Karpas-422 (cell line): ENCODE data around the gene IL1RAPL2. TPM values are rescaled to one million over a fixed set of nuclear protein-coding genes. Genes with fewer than 3 reads are reported as not detected.

ENCODE experiments used
- DNase-seq: peaks from one replicate; pipeline ENCODE4 v3.0.0-alpha.2; 2015
- H2AFZ ChIP-seq: fragments of 200-600 bp; sonication (generic); 2 replicates; pipeline ENCODE4 v1.6.1; 2014; ENCODE audit warnings: antibody characterized with exemption, low read length, mixed read lengths
- H3K27ac ChIP-seq: fragments of 200-600 bp; sonication (generic); 2 replicates; pipeline ENCODE4 v1.5.1; 2014; ENCODE audit warnings: mild to moderate bottlenecking, low read length, moderate library complexity
- H3K27me3 ChIP-seq: fragments of 200-600 bp; sonication (generic); 2 replicates; pipeline ENCODE4 v1.6.1; 2014; ENCODE audit warnings: low read length, mixed read lengths
- H3K36me3 ChIP-seq: fragments of 200-600 bp; sonication (generic); 2 replicates; pipeline ENCODE4 v1.6.1; 2014; ENCODE audit warnings: low read length, mixed read lengths; ENCODE audit not compliant: insufficient read depth
- H3K4me1 ChIP-seq: fragments of 200-600 bp; sonication (generic); 2 replicates; pipeline ENCODE4 v1.6.1; 2014; ENCODE audit warnings: mild to moderate bottlenecking, low read length, mixed read lengths
- H3K4me2 ChIP-seq: fragments of 200-600 bp; sonication (generic); 2 replicates; pipeline ENCODE4 v1.6.1; 2014; ENCODE audit warnings: low read length, low read depth, mild to moderate bottlenecking; ENCODE audit not compliant: poor library complexity, severe bottlenecking
- H3K4me3 ChIP-seq: fragments of 200-600 bp; sonication (generic); 2 replicates; pipeline ENCODE4 v1.5.1; 2014; ENCODE audit warnings: mild to moderate bottlenecking, antibody characterized with exemption, low read length, mixed read lengths
- H3K79me2 ChIP-seq: fragments of 200-600 bp; sonication (generic); 2 replicates; pipeline ENCODE4 v1.6.1; 2014; ENCODE audit warnings: mild to moderate bottlenecking, low read length, mixed read lengths
- H3K9ac ChIP-seq: fragments of 200-600 bp; sonication (generic); 2 replicates; pipeline ENCODE4 v1.6.0; 2014; ENCODE audit warnings: low read length
- H3K9me2 ChIP-seq: fragments of 200-600 bp; sonication (generic), shearing (Covaris generic); replicated peaks from 2 replicates; pipeline ENCODE4 v1.6.0; 2014; ENCODE audit warnings: mild to moderate bottlenecking, low read length, moderate library complexity; ENCODE audit not compliant: insufficient read depth
- H3K9me3 ChIP-seq: fragments of 300-700, 200-600 bp; sonication (generic); 2 replicates; pipeline ENCODE4 v1.6.1; 2014; ENCODE audit warnings: low read length, mixed read lengths
- H4K20me1 ChIP-seq: fragments of 200-600 bp; sonication (generic); 2 replicates; pipeline ENCODE4 v1.6.1; 2014; ENCODE audit warnings: mild to moderate bottlenecking, antibody characterized with exemption, low read length, low read depth; ENCODE audit not compliant: insufficient read depth
- total RNA-seq: library from RNA; depleted of rRNA; stranded (reverse); fragments of >200 nt; shearing (Covaris generic); gene quantifications from 2 replicates; pipeline ENCODE4 v1.2.3, GENCODE V29; 2014; ENCODE audit warnings: low replicate concordance

The IL1RAPL2 gene
- total RNA-seq, 1 experiment from 2014 or later: not detected

GRCh38 chrX:104679175-104679574 is 113.2 kb downstream of the IL1RAPL2 start:
- H3K27ac ChIP-seq: no peak overlapping the region
- H4K20me1 ChIP-seq: no peaks in the 10 kb centered on the region
- no peaks in the 10 kb centered on the region for H3K79me2 ChIP-seq
- H2AFZ ChIP-seq: no peak overlapping the region
- no peaks in the 10 kb centered on the region for H3K9me3 ChIP-seq
- no peaks in the 10 kb centered on the region for H3K9me2 ChIP-seq
- no peaks in the 10 kb centered on the region for H3K36me3 ChIP-seq
- H3K9ac ChIP-seq: no peak overlapping the region
- H3K4me2 ChIP-seq: no peak overlapping the region
- DNase-seq: no peak
- no peaks in the 10 kb centered on the region for H3K4me1 ChIP-seq
- no peaks in the 10 kb centered on the region for H3K27me3 ChIP-seq
- H3K4me3 ChIP-seq: no peak overlapping the region

DNA sequence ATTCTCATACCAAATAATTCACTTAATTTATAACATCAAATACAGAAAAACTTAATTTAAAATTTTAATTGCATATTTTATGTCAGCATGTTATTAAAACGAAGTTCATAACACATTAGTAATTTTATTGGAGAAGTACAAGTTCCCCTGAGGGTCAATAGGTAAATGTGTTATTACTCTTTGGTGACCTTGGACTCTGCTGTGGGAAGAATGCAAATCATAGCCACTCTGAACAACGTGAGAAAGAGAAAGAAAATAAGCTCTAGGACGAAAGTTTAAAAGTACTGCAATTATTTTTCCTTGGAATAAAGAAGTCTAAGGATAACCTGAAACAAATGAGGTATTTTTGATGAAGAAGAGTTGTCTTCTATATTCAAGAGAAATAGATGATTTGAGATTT is 115.2 kb downstream of the IL1RAPL2 start:
- no peaks in the 10 kb centered on the region for H3K36me3 ChIP-seq
- no peak for DNase-seq

GRCh38 chrX:104684077-104684476 is 118.1 kb downstream of the IL1RAPL2 start:
- Histone ChIP-seq H3K4me2 (no peak overlapping the region), H4K20me1 (no peaks in the 10 kb centered on the region), H3K4me1 (no peaks in the 10 kb centered on the region), H2AFZ (no peak overlapping the region), H3K9me2 (no peaks in the 10 kb centered on the region), H3K36me3 (no peaks in the 10 kb centered on the region), H3K9me3 (no peaks in the 10 kb centered on the region), H3K4me3 (no peak overlapping the region), H3K27ac (no peak overlapping the region), H3K9ac (no peak overlapping the region), H3K79me2 (no peaks in the 10 kb centered on the region), H3K27me3 (no peaks in the 10 kb centered on the region)
- DNase-seq: no peak

More for the DNA sequence above, 115.2 kb downstream of the IL1RAPL2 start:
- Histone ChIP-seq H3K27ac (no peak overlapping the region), H3K9me3 (no peaks in the 10 kb centered on the region), H3K4me3 (no peak overlapping the region), H4K20me1 (no peaks in the 10 kb centered on the region), H3K4me1 (no peaks in the 10 kb centered on the region), H3K9ac (no peak overlapping the region), H3K27me3 (no peaks in the 10 kb centered on the region), H3K79me2 (no peaks in the 10 kb centered on the region), H3K4me2 (no peak overlapping the region), H3K9me2 (no peaks in the 10 kb centered on the region), H2AFZ (no peak overlapping the region)

DNA sequence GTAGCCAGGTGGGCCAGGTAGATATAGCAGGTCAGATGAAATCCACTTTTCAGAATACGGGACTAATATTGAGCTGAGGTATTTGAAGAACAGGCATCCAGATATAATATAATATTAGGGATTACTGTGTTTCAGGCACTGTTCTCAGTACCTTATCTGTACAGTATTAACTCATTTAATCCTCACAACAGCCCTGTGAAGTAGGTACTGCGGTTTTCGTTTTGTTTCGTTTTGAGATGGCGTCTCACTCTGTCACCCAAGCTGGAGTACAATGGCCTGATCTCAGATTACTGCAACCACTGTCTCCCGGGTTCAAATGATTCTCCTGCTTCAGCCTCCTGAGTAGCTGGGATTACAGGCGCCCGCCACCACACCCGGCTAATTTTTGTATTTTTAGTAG is 129.6 kb downstream of the IL1RAPL2 start:
- Histone ChIP-seq H3K27ac (no peak overlapping the region), H3K4me1 (no peaks in the 10 kb centered on the region), H3K79me2 (no peaks in the 10 kb centered on the region), H3K4me3 (no peak overlapping the region), H4K20me1 (no peaks in the 10 kb centered on the region), H3K36me3 (no peaks in the 10 kb centered on the region), H2AFZ (no peak overlapping the region), H3K9me3 (no peaks in the 10 kb centered on the region), H3K27me3 (no peaks in the 10 kb centered on the region), H3K4me2 (no peak overlapping the region), H3K9ac (no peak overlapping the region), H3K9me2 (no peaks in the 10 kb centered on the region)
- no peak for DNase-seq

GRCh38 chrX:104696667-104697066 is 130.7 kb downstream of the IL1RAPL2 start:
- no peaks in the 10 kb centered on the region for H4K20me1 ChIP-seq
- no peaks in the 10 kb centered on the region for H3K4me1 ChIP-seq
- no peaks in the 10 kb centered on the region for H3K9me2 ChIP-seq
- no peaks in the 10 kb centered on the region for H3K27me3 ChIP-seq
- no peak overlapping the region for H3K4me2 ChIP-seq
- no peak overlapping the region for H2AFZ ChIP-seq
- DNase-seq: no peak
- H3K79me2 ChIP-seq: no peaks in the 10 kb centered on the region
- no peak overlapping the region for H3K4me3 ChIP-seq
- H3K9ac ChIP-seq: no peak overlapping the region
- no peaks in the 10 kb centered on the region for H3K9me3 ChIP-seq
- no peak overlapping the region for H3K27ac ChIP-seq
- H3K36me3 ChIP-seq: no peaks in the 10 kb centered on the region

GRCh38 chrX:104697294-104697693 is 131.3 kb downstream of the IL1RAPL2 start:
- H3K9ac ChIP-seq: no peak overlapping the region
- H2AFZ ChIP-seq: no peak overlapping the region
- H3K9me3 ChIP-seq: no peaks in the 10 kb centered on the region
- no peaks in the 10 kb centered on the region for H3K79me2 ChIP-seq
- H3K4me3 ChIP-seq: no peak overlapping the region
- H3K4me1 ChIP-seq: no peaks in the 10 kb centered on the region
- no peaks in the 10 kb centered on the region for H3K27me3 ChIP-seq
- H3K4me2 ChIP-seq: no peak overlapping the region
- no peak for DNase-seq
- no peak overlapping the region for H3K27ac ChIP-seq
- no peaks in the 10 kb centered on the region for H4K20me1 ChIP-seq
- H3K9me2 ChIP-seq: no peaks in the 10 kb centered on the region
- no peaks in the 10 kb centered on the region for H3K36me3 ChIP-seq

- DNase-seq: no peak
- H3K27ac ChIP-seq: no peak overlapping the region
- H2AFZ ChIP-seq: no peak overlapping the region
These were observed 141.0 kb downstream of the IL1RAPL2 start for GRCh38 chrX:104707042-104707441.

GRCh38 chrX:104707572-104707971 is 141.6 kb downstream of the IL1RAPL2 start:
- no peak overlapping the region for H2AFZ ChIP-seq
- no peak overlapping the region for H3K4me2 ChIP-seq
- no peaks in the 10 kb centered on the region for H3K4me1 ChIP-seq
- no peaks in the 10 kb centered on the region for H4K20me1 ChIP-seq
- H3K9me2 ChIP-seq: no peaks in the 10 kb centered on the region
- H3K36me3 ChIP-seq: no peaks in the 10 kb centered on the region
- no peak overlapping the region for H3K27ac ChIP-seq
- no peak overlapping the region for H3K4me3 ChIP-seq
- no peaks in the 10 kb centered on the region for H3K79me2 ChIP-seq
- H3K27me3 ChIP-seq: 0 out of 2 replicates have a peak, but pooled peaks cover 2% of the 10 kb centered on the region
- no peak for DNase-seq
- H3K9ac ChIP-seq: no peak overlapping the region
- no peaks in the 10 kb centered on the region for H3K9me3 ChIP-seq

More at GRCh38 chrX:104707042-104707441, 141.0 kb downstream of the IL1RAPL2 start:
- no peak overlapping the region for H3K4me2 ChIP-seq
- H3K4me3 ChIP-seq: no peak overlapping the region
- H3K27me3 ChIP-seq: 0 out of 2 replicates have a peak, but pooled peaks cover 2% of the 10 kb centered on the region
- H3K4me1 ChIP-seq: no peaks in the 10 kb centered on the region
- H3K9me3 ChIP-seq: no peaks in the 10 kb centered on the region
- no peak overlapping the region for H3K9ac ChIP-seq
- H4K20me1 ChIP-seq: no peaks in the 10 kb centered on the region
- H3K9me2 ChIP-seq: no peaks in the 10 kb centered on the region
- H3K79me2 ChIP-seq: no peaks in the 10 kb centered on the region
- H3K36me3 ChIP-seq: no peaks in the 10 kb centered on the region

GRCh38 chrX:104712515-104712914 is 146.5 kb downstream of the IL1RAPL2 start:
- H4K20me1 ChIP-seq: no peaks in the 10 kb centered on the region
- H2AFZ ChIP-seq: no peak overlapping the region
- H3K27me3 ChIP-seq: no peaks in the 10 kb centered on the region
- no peak overlapping the region for H3K9ac ChIP-seq
- no peak overlapping the region for H3K4me3 ChIP-seq
- no peaks in the 10 kb centered on the region for H3K9me3 ChIP-seq
- no peaks in the 10 kb centered on the region for H3K4me1 ChIP-seq
- H3K36me3 ChIP-seq: no peaks in the 10 kb centered on the region
- H3K4me2 ChIP-seq: no peak overlapping the region
- H3K79me2 ChIP-seq: no peaks in the 10 kb centered on the region
- no peaks in the 10 kb centered on the region for H3K9me2 ChIP-seq
- H3K27ac ChIP-seq: no peak overlapping the region
- no peak for DNase-seq
